Measurements from ENCODE around the gene MUC5B.
"Not testable (repeated sequence)": the region's sequence is repeated elsewhere in the genome, so short reads cannot be mapped to it uniquely, and the experiment has no call there.

The MUC5B gene

GRCh38 chr11:1222491-1223345 lies at the start of gene MUC5B:
Gene MUC5B (plus strand): TSS chr11:1223066. CDS start chr11:1223124, 58 bp downstream.
- no peak for DNase-seq

GRCh38 chr11:1173396-1173795 lies 49.5 kb upstream of the MUC5B start:
- not testable (repeated sequence) for DNase-seq

- no peak for DNase-seq
Measured at GRCh38 chr11:1174441-1175370, 48.2 kb upstream of the MUC5B start.

- DNase-seq: no peak
Measured at GRCh38 chr11:1175461-1176223, 47.2 kb upstream of the MUC5B start.

GRCh38 chr11:1176224-1177019 lies 46.4 kb upstream of the MUC5B start:
- DNase-seq: no peak

GRCh38 chr11:1177020-1177770 lies 45.7 kb upstream of the MUC5B start:
- no peak for DNase-seq

- DNase-seq: no peak
Measured at GRCh38 chr11:1177771-1178090, 45.1 kb upstream of the MUC5B start.

GRCh38 chr11:1178201-1178885 lies 44.5 kb upstream of the MUC5B start:
- DNase-seq: no peak

GRCh38 chr11:1178906-1179305 lies 44.0 kb upstream of the MUC5B start:
- DNase-seq: no peak

- no peak for DNase-seq
Measured at GRCh38 chr11:1179641-1180040, 43.2 kb upstream of the MUC5B start.

- no peak for DNase-seq
Measured at GRCh38 chr11:1180171-1180570, 42.7 kb upstream of the MUC5B start.

GRCh38 chr11:1180947-1181391 lies 41.9 kb upstream of the MUC5B start:
- no peak for DNase-seq

GRCh38 chr11:1181420-1181819 lies 41.4 kb upstream of the MUC5B start:
- no peak for DNase-seq

- DNase-seq: no peak
Measured at GRCh38 chr11:1181853-1182535, 40.9 kb upstream of the MUC5B start.

GRCh38 chr11:1184139-1184538 lies 38.7 kb upstream of the MUC5B start:
- DNase-seq: not testable (repeated sequence)

- not testable (repeated sequence) for DNase-seq
Measured at GRCh38 chr11:1188451-1189130, 34.3 kb upstream of the MUC5B start.

GRCh38 chr11:1189816-1190215 lies 33.0 kb upstream of the MUC5B start:
- not testable (repeated sequence) for DNase-seq

GRCh38 chr11:1191786-1192470 lies 30.9 kb upstream of the MUC5B start:
- not testable (repeated sequence) for DNase-seq
